OCI-LY1 (cell line): ENCODE data around the gene FOXO3.

Experiments
- CTCF ChIP-seq: fragments of 200-600 bp; sonication (generic), shearing (Covaris generic); IDR thresholded peaks from 2 replicates; pipeline ENCODE4 v1.5.1; 2017; ENCODE audit warnings: mild to moderate bottlenecking, antibody characterized with exemption, low read length, moderate library complexity, mixed read lengths
- EZH2 ChIP-seq: fragments of 200-600 bp; sonication (generic), shearing (Covaris generic); IDR thresholded peaks from 2 replicates; pipeline ENCODE4 v1.8.0; 2017; ENCODE audit warnings: borderline replicate concordance, mixed run types, mild to moderate bottlenecking, antibody characterized with exemption, low read length, moderate library complexity, mixed read lengths

DNA sequence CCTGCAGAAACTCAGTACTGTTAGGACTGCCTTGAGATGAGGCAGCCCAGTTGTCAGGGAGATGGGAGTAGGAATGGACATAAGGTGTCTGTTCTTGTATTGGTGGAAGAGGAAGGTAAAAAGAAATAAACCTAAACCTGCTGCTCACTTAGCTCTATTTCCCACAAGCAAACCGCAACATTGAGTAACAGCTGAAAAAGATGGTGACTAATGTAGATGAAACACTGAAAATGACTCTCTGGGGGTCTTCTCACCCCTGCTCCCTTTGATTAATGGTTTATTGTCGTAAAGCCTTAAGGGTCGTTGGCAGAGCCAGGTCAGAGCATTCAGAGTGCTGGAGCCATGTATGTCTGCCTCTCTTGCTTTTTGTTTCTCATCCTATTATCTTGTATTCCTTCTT lies 87.5 kb downstream of the FOXO3 start:
- TF ChIP-seq CTCF (no peak), EZH2 (no peak)
